Colonic mucosa (tissue), 4 donors: ENCODE data around the gene FBLN5. TPM values are rescaled to one million over a fixed set of nuclear protein-coding genes. Genes with fewer than 3 reads are reported as not detected.
"Not testable (repeated sequence)": the region's sequence is repeated elsewhere in the genome, so short reads cannot be mapped to it uniquely, and the experiment has no call there.

Source experiments
- DNase-seq: peaks from one replicate; pipeline ENCODE4 v3.0.0-alpha.2; 2020
- H3K27ac ChIP-seq: fragments of 200-600 bp; one replicate; pipeline ENCODE4 v1.8.0; 2021
- H3K27me3 ChIP-seq: fragments of 200-600 bp; one replicate; pipeline ENCODE4 v1.8.0; 2021
- H3K36me3 ChIP-seq: fragments of 200-600 bp; one replicate; pipeline ENCODE4 v1.8.0; 2021
- H3K4me1 ChIP-seq: fragments of 200-600 bp; one replicate; pipeline ENCODE4 v1.8.0; 2021; ENCODE audit warnings: mild to moderate bottlenecking
- H3K4me3 ChIP-seq: fragments of 200-600 bp; one replicate; pipeline ENCODE4 v1.8.0; 2021
- H3K9ac ChIP-seq, 2 donors: one replicate each; pipeline ENCODE4 v1.7.0; 2013; ENCODE audit warnings: control low read depth in 2 of 2, low read depth in 2 of 2, low read length in 2 of 2
- H3K9me3 ChIP-seq: fragments of 200-600 bp; one replicate; pipeline ENCODE4 v1.8.0; 2021
- intact Hi-C: fragments of 100-400 bp; cut with DNase I; formaldehyde crosslinking; loops from one replicate; pipeline ENCODE4 v1.14.1; 2022
- total RNA-seq, 2 donors: library from RNA; stranded (reverse); fragmentation: NEBNext Ultra II Directional in 1 of 2; extraction: Animal tissue kit (Norgen Biotek cat#: 25700) in 1 of 2; gene quantifications; one replicate each; pipeline ENCODE4 v1.2.1, GENCODE V29; 2021
- TF ChIP-seq, protein P1 (sequence below): fragments of 200-600 bp; IDR thresholded peaks from one replicate; pipeline ENCODE4 v1.8.0; 2022; ENCODE audit warnings: antibody characterized with exemption, mild to moderate bottlenecking
- donor health status: healthy.
- donor health status: DM: no; HTN: no; CAD: no.
- donor health status: DM: no; HTN: no; CAD: no.

Gene FBLN5
- total RNA-seq, 2 donors from 2014 or later = 4.2 to 14.5 TPM

DNA sequence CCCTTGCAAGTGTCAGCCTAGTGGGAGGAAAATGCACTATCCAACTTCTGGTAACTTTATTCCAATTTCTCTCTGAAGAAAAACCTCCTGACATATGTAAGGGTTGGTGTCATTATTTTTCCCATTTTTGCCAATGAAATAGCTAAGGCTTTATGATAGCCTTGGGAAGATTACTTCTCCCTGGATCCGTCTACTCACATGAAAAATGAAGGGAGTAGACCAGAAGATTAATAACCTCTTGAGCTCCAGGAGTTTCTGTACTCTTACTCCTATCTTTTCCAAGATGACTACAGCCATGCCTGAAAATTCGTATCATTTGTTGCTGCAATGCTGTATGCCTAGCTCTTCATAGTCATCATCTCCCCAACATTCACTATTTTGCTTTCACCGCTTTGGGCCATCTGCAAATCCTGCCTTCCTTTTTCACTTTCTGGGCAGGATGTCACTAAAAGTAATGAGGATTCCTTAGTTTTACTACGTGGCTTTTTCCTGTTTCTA is 98.9 kb downstream of the FBLN5 start:
- TF ChIP-seq, protein P1, sequence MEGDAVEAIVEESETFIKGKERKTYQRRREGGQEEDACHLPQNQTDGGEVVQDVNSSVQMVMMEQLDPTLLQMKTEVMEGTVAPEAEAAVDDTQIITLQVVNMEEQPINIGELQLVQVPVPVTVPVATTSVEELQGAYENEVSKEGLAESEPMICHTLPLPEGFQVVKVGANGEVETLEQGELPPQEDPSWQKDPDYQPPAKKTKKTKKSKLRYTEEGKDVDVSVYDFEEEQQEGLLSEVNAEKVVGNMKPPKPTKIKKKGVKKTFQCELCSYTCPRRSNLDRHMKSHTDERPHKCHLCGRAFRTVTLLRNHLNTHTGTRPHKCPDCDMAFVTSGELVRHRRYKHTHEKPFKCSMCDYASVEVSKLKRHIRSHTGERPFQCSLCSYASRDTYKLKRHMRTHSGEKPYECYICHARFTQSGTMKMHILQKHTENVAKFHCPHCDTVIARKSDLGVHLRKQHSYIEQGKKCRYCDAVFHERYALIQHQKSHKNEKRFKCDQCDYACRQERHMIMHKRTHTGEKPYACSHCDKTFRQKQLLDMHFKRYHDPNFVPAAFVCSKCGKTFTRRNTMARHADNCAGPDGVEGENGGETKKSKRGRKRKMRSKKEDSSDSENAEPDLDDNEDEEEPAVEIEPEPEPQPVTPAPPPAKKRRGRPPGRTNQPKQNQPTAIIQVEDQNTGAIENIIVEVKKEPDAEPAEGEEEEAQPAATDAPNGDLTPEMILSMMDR = no peak
- intact Hi-C loops = no loop called here
- Histone ChIP-seq H3K9me3 (no peaks in the 10 kb centered on the region), H3K4me3 (no peak overlapping the region), H3K4me1 (no peaks in the 10 kb centered on the region), H3K27ac (no peak overlapping the region), H3K9ac (no peak overlapping the region), H3K36me3 (no peaks in the 10 kb centered on the region), H3K27me3 (no peaks in the 10 kb centered on the region)
- DNase-seq = no peak

DNA sequence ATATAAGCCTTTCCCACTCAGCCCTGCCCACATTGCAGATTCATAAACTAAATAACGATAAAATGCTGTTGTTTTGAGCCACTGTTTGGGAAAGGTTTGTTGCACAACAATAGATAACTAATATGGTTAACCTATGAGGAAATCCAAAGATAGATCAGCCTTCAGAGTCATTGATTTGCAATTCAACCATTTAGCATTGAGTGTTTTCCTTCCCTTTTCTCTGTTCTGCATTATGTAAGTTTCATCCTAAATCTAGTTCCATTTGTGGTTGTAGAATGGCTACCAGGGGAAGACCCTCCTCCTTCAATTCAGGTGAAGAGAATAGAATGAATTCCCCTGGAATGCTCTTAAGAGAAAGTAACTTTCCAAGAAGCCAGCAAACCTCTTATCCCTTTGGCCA is 99.8 kb downstream of the FBLN5 start:
- Histone ChIP-seq H3K4me1 (no peaks in the 10 kb centered on the region), H3K27me3 (no peaks in the 10 kb centered on the region), H3K9ac (no peak overlapping the region), H3K36me3 (no peaks in the 10 kb centered on the region), H3K4me3 (no peak overlapping the region), H3K27ac (no peak overlapping the region), H3K9me3 (no peaks in the 10 kb centered on the region)
- TF ChIP-seq, protein P1 = no peak
- intact Hi-C loops = no loop called here
- no peak for DNase-seq

DNA sequence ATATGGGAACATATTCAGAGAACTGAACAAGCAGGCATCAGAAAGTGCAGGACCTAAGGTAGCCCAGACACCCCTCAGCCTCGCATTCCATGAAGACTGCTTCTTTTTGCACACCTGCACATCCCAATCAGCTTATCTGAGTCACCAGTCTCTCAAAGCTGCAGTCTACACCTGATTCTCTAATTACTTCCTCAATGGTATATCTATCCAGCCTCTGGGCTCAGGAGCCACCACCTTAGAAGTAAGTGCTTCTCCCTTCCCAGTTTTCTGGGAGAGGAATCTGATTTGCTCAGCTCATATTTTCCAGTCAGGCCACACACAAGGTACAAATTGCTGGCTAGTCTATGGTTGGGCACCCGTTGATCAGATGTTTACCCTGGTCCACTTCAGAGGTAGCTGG is 101.8 kb downstream of the FBLN5 start:
- no peaks in the 10 kb centered on the region for H3K36me3 ChIP-seq
- H3K9me3 ChIP-seq = no peaks in the 10 kb centered on the region
- DNase-seq = no peak
- no peaks in the 10 kb centered on the region for H3K4me1 ChIP-seq
- TF ChIP-seq, protein P1 = no peak
- intact Hi-C loops = no loop called here
- no peak overlapping the region for H3K27ac ChIP-seq
- no peak overlapping the region for H3K9ac ChIP-seq
- H3K27me3 ChIP-seq = no peaks in the 10 kb centered on the region
- H3K4me3 ChIP-seq = no peak overlapping the region

DNA sequence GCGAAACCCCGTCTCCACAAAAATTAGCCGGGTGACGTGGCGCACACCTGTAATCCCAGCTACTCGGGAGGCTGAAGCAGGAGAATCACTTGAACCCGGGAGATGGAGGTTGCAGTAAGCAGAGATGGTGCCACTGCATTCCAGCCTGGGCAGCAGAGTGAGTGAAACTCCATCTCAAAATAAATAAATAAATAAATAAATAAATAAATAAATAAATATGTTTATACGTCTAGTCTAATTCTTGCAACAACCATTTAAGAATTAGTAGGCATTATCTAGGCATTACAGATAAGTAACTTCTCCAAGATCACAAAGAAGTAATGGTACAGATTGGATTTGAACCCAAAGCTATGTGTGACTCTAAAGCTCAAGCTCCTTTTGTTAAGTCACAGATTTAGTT is 102.4 kb downstream of the FBLN5 start:
- H3K9ac ChIP-seq, H3K36me3 ChIP-seq, H3K27me3 ChIP-seq, H3K4me3 ChIP-seq, H3K9me3 ChIP-seq, DNase-seq, intact Hi-C loops, H3K27ac ChIP-seq, H3K4me1 ChIP-seq: not testable (repeated sequence)

DNA sequence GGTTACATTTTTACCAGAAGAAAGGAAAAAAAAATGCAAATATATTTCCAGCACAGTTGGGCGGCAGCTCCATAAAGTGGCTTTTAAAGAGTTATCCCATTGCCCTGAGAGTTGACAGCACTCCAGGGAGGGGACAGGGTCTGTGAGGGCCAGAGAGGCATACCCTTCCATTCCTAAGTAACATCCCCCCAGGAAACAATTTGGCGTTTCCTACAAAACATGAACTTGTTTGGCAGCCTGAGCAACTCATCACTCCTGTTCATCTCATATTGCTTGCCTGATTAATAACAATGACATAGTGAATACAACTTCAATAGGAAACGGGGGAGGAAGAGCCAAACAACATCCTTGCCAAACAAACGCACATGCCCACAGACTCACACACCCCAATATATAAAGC is 103.5 kb downstream of the FBLN5 start:
- no peaks in the 10 kb centered on the region for H3K27me3 ChIP-seq
- no peaks in the 10 kb centered on the region for H3K9me3 ChIP-seq
- DNase-seq = no peak
- intact Hi-C loops = no loop called here
- TF ChIP-seq, protein P1 = no peak
- H3K4me1 ChIP-seq = no peaks in the 10 kb centered on the region
- H3K27ac ChIP-seq = no peak overlapping the region
- no peaks in the 10 kb centered on the region for H3K36me3 ChIP-seq
- H3K9ac ChIP-seq = no peak overlapping the region
- no peak overlapping the region for H3K4me3 ChIP-seq

DNA sequence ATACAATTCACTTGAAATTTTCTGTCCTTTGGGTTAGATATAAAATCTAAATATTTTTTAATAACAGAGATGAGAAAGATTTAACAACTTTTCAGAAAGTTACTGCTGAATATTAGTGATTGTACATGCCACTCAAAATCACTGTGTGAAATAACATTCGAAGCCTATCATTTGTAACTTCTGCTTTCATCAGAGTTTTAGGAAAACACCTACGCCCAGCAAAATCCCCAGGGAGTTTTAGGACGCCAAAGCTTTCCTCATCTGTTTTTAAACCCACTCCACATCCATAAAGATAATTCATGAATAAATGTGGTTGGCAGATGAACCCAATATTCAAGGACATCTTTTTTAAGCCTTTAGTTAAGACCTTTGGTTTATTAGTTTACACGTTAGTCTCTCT is 104.1 kb downstream of the FBLN5 start:
- TF ChIP-seq, protein P1 = no peak
- no peak overlapping the region for H3K27ac ChIP-seq
- H3K4me3 ChIP-seq = no peak overlapping the region
- H3K27me3 ChIP-seq = no peaks in the 10 kb centered on the region
- DNase-seq = no peak
- no peaks in the 10 kb centered on the region for H3K9me3 ChIP-seq
- H3K36me3 ChIP-seq = no peaks in the 10 kb centered on the region
- no peak overlapping the region for H3K9ac ChIP-seq
- no peaks in the 10 kb centered on the region for H3K4me1 ChIP-seq
- intact Hi-C loops = no loop called here
